GM10248 (cell line): Measurements from ENCODE around the gene SCUBE1.

Experiments
- CTCF ChIA-PET: fragments of 300-600 bp; sonication (Branson Sonifier 250); formaldehyde crosslinking; extraction: SDS; loops from one replicate; lab custom pipeline; 2021; ENCODE audit warnings: antibody characterized with exemption; lab: Yijun Ruan, JAX
- POLR2A ChIA-PET: fragments of 350-650 bp; sonication (Branson Sonifier 250); formaldehyde crosslinking; extraction: SDS; loops from one replicate; lab custom pipeline; 2020; ENCODE audit warnings: antibody characterized with exemption; lab: Yijun Ruan, JAX
- DNase-seq: peaks from one replicate; pipeline ENCODE4 v3.0.0; 2012; ENCODE audit errors: extremely low spot score
- TF ChIP-seq, protein P1 (sequence below): IDR thresholded peaks from 2 replicates; pipeline ENCODE4 v1.5.1; 2012; ENCODE audit warnings: mild to moderate bottlenecking, low read depth; ENCODE audit errors: extremely low read depth, missing control alignments, control extremely low read depth

Gene SCUBE1

DNA sequence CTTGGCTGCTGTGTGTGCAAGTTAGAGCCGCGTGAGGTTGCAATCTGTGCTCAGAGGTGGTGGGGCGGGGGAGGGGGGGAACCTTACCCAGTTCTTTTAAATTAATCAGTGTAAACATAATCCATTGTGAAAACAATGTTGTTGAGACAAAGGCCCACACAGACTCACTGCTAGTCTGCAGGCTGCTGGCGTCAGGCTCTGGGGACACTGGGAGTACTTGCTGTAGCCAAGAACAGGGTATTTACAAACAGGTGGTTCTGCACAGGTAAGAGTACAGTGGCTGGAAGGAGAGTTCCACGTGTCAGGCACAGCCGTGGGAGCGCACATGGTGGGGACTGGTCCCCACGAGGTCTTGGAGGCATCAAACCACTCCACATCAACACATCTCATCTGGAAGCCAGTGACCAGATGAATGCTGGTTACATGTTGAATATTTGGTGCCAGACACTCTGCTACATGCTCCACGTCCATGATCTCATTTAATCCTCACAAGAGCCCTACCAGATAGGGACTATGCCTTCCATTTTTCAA is 27.4 kb downstream of the SCUBE1 start:
- DNase-seq, result no peak
- ChIA-PET POLR2A (no interaction called here), CTCF (no interaction called here)
- TF ChIP-seq, protein P1, sequence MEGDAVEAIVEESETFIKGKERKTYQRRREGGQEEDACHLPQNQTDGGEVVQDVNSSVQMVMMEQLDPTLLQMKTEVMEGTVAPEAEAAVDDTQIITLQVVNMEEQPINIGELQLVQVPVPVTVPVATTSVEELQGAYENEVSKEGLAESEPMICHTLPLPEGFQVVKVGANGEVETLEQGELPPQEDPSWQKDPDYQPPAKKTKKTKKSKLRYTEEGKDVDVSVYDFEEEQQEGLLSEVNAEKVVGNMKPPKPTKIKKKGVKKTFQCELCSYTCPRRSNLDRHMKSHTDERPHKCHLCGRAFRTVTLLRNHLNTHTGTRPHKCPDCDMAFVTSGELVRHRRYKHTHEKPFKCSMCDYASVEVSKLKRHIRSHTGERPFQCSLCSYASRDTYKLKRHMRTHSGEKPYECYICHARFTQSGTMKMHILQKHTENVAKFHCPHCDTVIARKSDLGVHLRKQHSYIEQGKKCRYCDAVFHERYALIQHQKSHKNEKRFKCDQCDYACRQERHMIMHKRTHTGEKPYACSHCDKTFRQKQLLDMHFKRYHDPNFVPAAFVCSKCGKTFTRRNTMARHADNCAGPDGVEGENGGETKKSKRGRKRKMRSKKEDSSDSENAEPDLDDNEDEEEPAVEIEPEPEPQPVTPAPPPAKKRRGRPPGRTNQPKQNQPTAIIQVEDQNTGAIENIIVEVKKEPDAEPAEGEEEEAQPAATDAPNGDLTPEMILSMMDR, result no peak

DNA sequence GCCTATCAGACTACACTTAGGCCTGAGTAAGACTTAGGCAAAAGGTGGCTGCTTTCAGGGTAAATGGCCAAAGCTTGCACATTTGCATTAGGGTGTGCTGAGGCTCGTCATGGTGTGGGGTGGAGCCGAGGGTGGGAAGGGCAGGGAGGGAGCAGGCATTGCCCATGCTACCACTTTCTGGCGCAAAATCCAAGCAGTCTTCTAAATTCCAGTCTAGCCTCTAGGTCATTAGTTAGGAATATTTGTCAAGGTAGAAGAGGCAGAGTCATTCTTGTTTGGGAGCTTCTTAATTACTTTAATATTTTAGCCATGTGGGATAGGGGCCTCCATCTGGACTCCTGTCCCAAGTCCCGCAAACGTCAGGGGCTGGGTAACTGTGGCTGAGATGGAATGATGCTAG is 28.6 kb downstream of the SCUBE1 start:
- CTCF ChIA-PET, result interaction anchor here (0.6 to 1.1 kb wide), 3 partner anchors 27 to 38 kb away, joined by 3 read pairs; no protein-coding TSS in a partner anchor
- TF ChIP-seq, protein P1, result no peak
- no peak for DNase-seq
- POLR2A ChIA-PET, result no interaction called here

DNA sequence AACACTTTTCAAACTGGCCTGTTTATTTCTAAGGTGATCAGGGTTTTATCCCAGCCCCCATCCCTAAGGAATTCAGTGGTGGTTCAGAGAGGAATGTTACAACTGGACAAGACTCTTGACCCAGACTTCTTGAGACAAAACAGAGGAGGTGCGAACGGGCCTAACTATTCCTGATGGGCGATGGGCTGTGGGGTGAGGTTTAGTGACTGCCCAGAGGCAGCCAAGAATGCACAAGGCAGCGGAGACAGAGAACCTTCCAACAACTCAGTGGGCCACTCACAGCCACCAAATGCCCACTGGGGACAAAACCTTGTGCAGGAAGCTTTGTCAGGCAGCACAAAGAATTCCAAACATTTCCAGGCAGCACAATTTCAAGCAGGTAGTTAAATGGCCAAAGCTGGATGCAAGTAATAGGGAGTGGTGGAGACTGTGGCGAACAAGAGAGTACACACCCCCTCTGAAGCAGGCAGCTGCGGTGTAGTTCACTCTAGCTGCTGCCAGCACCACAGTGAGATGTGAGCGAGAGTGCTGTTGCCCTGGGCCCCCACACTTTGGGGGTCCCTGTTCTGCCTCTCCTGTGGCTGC is 29.2 kb downstream of the SCUBE1 start:
- ChIA-PET CTCF (interaction anchor here (0.7 to 1.1 kb wide), 4 partner anchors 17 to 32 kb away, joined by 3 to 4 read pairs (median 3); no protein-coding TSS in a partner anchor), POLR2A (no interaction called here)
- TF ChIP-seq, protein P1, result no peak
- DNase-seq, result no peak

DNA sequence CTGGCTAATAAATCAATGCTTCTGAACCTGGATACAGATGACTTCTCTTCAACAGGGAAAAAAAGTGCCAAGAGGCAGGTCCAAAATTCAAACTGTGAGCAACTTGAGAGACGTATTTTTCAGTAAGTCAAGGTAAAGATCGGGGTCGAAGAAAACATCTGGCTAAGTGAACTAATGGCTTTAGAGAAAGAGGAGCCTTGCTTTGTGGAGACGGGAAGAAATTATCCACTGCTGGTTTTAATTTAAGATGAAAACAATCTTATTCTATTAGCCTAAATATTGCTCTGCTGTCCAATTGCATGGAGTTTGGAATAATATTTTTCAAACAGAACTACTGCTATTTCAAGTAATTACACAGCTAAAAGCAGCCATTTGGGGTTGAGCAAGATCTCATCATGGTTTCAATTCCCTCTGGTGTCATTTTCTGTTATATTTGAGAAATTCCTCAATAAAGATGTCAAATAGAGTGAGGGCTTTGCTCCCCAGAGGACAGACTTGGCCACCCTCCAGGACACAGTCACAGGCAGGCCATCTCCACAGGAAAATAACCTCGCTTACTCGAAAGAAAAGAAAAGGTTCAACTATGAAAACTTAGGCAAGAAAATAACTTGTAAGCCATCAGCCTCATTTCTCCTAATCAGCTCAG is 29.8 kb downstream of the SCUBE1 start:
- POLR2A ChIA-PET, result no interaction called here

DNA sequence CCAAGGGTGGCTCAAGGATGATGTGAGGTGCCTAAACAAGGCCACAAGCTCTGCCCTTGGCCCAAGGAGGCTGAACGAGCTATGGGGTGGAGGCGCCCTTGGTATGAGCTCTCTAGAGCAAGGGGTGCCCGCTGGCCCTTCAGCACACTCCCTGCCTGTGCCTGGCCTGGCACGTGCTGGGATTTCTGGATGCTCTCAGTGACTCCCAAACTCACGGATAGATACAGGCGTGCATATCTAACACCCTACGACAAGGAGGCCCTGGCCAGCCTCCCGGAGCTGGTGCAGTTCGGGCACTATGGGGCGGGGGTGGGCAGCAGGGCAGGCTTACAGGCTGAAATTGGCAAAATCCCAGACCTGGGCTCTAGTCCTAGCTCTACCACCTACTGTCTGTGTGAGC is 30.6 kb downstream of the SCUBE1 start:
- TF ChIP-seq, protein P1, result no peak
- POLR2A ChIA-PET, result no interaction called here
- DNase-seq, result no peak
- CTCF ChIA-PET, result interaction anchor here (1.2 to 1.4 kb wide), 3 partner anchors 15 to 45 kb away, joined by 3 read pairs; no protein-coding TSS in a partner anchor

More for the DNA sequence above, 29.8 kb downstream of the SCUBE1 start:
- TF ChIP-seq, protein P1, result no peak
- no peak for DNase-seq
- CTCF ChIA-PET, result interaction anchor here (0.9 to 1.3 kb wide), 4 partner anchors 18 to 44 kb away, joined by 3 to 4 read pairs (median 3); no protein-coding TSS in a partner anchor

DNA sequence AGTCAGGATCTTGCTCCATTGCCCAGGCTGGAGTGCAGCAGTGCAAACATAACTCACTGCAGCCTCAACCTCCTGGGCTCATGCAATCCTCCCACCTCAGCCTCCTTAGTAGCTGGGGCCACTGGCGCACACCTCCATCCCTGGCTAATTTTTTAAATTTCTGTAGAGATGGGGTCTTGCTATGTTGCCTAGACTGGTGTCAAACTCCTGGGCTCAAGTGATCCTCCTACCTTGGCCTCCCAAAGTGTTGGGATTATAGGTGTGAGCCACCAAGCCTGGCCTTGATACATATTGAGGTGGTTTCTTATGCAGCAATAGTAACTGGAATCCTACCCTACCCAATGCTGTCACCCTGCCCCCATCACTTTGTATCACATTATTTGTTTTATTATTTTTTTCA is 32.4 kb downstream of the SCUBE1 start:
- DNase-seq, result no peak
- CTCF ChIA-PET, result no interaction called here
- TF ChIP-seq, protein P1, result no peak
- POLR2A ChIA-PET, result no interaction called here
